GM21515 (cell line): ENCODE measurements around the gene SLBP.
"Not testable (repeated sequence)": the region's sequence is repeated elsewhere in the genome, so short reads cannot be mapped to it uniquely, and the experiment has no call there.

Experiments
- ATAC-seq: cut with Tn5 transposase; IDR thresholded peaks from one replicate; pipeline ENCODE4 v1.9.1; 2021; ENCODE audit not compliant: unreplicated experiment

The SLBP gene

GRCh38 chr4:1678244-1678643 is 33.9 kb downstream of the SLBP start:
- ATAC-seq = no peak

DNA sequence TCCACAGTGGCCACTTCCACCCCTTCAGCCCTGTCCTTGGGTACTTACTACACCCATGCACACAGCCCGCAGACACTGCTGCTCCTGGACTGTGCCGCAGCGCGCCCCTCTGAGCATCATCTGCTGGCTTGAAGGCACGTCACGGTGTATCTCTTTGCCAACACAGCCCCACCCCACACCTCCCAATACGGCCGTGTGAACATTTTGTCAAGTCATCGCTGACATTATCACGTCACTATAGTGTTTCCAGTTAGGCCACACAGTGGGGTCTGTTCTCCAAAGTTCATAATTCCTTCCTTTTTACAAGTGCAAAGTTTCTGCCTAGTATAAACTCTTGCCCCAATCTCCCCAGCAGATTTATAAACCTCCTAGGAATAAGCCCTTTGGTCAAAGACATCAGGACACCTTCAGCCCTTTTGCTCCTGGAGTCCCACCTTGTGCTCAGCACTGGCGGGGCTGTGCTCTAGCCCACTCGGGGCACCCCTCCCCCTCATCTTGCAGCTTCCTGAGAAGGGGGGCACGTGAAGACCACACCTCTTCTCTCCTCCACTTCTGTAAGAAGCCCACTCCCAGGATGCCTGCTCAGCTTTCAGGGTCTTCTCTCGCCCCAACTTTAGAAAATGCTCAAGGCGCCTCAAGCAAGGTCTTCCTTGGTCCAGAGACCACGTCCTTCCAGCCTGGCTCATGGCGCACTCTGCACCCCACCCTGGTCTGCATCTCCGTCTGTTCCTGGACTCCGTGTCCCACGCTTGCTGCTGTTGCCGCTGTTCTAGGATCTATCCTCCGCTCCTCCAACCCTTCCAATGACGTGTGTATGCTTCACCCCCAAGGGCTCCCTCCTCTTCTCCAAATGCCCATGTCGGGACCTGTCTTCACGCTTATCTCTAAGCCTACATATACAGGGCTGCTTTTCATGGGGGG is 35.3 kb downstream of the SLBP start:
- no peak for ATAC-seq

DNA sequence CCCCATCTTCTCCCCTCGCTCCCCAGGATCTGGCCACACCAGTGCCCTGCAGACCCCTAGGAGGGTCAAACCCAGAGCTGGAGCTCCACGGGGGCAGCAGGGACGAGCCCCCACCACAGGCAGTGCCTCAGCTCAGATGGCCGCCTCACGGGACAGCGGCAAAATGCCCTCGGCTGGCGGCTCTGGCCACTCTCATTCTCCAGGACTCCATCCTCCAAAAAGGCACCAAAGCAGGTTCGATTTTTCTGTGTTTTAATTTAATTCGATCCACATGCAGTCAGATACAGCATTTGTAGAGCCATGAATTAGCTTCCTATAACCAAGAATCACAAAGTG is 36.3 kb downstream of the SLBP start:
- ATAC-seq = no peak

DNA sequence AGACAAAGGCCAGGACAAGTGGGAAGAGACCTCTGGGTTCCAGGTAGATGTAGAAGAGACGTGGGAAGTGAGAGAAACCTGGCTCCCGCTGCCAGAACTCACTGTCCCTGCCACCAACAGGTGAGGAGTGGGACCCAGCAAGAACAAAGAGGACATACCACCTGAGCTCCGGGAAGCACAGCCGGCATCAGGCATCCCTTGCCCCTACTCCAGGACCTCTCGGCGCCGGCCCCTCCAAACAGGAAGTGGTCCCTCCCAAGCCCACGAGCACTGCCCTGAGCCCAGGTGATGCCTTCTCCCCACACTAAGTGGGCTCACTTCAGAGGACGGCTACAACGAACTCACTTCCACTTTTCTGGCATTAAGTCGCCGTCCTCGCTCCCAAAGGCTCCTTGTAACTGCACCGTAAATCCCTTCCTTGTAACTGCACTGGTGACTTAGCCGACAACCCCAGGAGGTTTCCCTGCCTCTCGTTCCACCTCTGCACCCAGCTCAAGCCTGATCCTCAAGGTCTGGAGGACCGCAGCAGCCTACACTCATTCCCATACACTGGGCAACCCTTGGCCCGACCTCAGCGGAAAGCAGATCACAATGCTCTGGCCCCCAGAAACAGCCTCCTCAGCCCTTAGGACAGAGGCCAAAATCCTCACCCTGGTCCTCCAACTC is 36.9 kb downstream of the SLBP start:
- ATAC-seq = no peak

DNA sequence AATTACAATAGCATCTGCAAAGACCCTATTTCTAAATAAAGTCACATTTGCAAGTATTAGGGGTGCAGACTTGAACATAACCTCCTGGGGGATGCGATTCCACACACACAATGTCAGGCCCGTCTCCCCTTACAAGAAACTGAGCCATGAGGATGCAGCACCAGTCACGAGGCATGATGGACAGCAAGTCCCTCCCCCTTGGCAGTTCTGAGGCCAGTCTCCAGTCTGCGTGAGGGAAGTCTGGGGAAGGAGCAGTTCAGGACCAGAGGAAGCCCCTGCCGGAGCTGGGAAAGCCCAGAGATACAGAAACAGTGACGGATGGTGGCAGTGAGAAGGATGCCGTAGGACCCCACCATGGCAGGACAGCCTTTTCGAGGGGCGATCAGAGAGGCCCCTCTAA is 37.4 kb downstream of the SLBP start:
- ATAC-seq = no peak

DNA sequence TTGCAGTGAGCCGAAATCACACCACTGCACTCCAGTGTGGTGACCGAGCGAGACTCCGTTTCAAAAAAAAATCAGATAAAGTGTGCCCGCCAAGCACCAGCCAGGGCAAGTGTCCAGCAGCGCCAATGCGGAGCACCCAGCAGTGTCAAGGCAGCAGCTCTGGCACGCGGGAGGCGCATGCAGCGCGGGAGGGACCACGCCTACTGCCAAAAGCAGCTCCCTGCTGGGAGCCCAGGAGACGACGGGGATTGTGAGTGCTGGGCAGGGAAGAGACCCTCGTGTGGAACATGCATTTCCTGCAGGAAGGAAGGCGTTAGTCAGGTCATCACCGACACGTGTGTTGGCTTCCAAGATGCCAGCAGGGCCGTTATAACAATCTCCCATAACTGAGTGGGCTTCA is 38.4 kb downstream of the SLBP start:
- ATAC-seq = no peak

DNA sequence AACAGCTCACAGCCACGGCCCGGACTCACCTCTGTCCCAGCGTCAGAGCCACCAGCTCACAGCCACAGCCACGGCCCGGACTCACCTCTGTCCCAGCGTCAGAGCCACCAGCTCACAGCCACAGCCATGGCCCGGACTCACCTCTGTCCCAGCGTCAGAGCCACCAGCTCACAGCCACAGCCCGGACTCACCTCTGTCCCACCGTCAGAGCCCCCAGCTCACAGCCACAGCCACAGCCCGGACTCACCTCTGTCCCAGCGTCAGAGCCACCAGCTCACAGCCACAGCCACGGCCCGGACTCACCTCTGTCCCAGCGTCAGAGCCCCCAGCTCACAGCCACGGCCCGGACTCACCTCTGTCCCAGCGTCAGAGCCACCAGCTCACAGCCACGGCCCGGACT is 41.1 kb downstream of the SLBP start:
- ATAC-seq = not testable (repeated sequence)

DNA sequence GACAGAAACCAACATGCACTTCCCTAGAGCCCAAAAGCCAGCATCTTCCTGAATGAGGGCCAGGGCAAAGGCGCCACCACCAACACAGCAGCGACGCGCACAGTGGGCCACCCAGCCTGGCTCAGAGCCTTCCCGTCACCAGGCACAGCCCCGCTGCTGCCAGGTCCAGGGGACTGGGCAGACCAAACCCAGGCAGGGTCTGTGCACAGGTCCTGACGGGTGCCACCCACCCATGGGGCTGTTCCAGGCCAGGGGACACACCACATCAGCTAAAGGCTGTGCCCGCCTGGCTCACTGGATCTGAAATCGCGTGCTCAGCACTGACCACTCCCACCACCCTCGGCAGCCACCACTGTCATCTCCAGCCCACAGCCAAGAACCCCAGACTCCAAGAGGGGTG is 41.8 kb downstream of the SLBP start:
- no peak for ATAC-seq

DNA sequence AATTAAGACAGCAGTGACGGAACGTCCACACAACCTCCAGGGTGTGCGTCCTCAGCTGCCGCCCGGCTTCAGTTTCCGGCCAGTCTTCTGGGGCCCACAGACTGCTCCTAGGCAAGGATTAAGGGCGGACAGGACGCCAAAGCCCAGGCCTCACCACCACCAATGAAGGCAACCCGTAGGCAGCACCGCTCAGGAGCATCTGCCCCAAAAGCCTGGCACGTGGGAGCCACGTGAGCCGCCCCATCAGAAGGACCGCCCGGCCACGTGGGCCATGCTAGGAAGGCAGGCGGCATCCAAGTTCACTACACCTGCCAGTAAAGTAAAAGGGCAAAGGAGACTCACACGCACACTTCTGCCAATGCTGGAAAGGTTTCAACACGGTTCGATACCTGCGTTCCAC is 42.3 kb downstream of the SLBP start:
- ATAC-seq = no peak

DNA sequence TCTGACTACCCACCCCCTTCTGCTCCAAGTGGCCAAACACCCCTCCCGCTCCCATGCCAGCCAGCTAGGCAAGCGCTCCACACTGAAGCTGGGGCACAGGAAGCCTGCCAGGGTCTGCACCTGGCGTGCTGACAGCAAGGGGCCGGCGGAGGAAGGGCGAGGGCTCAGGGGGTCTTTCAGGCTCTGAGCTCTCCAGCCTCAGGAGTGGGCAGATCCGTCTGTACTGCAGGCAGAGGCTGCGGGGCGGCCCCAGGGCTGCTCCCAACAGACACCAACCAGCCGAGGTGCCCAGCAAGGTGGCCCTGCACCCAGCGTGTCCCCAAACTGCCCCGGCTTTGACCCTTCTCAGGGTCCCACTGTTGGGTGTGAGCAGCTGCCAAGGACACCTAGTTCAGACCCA is 42.8 kb downstream of the SLBP start:
- ATAC-seq = no peak

- no peak for ATAC-seq
Observed at GRCh38 chr4:1668488-1668840, 43.7 kb downstream of the SLBP start.

GRCh38 chr4:1667273-1667672 is 44.8 kb downstream of the SLBP start:
- ATAC-seq = no peak

GRCh38 chr4:1666391-1666790 is 45.7 kb downstream of the SLBP start:
- ATAC-seq = no peak

- ATAC-seq = no peak
Observed at GRCh38 chr4:1664141-1664540, 48.0 kb downstream of the SLBP start.

- ATAC-seq = no peak
Observed at GRCh38 chr4:1663549-1663948, 48.6 kb downstream of the SLBP start.

DNA sequence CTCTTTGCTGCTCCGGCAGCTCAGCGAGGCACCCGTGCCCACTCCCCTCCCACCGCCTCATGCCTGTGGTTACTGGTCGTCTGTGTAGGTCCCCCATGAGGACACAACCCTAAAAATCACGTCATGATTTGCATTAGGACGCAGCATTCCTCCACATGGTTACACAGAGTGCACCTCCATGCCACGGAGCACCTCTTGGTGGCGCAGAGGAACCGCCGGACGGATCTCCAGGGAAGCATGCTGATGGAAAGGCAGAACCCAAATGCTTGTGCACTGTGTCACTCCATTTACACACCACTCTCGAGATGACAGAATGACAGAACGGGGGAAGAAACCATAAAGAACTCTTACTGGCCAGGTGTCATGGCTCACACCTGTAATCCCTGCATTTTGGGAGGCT is 50.4 kb downstream of the SLBP start:
- ATAC-seq = no peak

DNA sequence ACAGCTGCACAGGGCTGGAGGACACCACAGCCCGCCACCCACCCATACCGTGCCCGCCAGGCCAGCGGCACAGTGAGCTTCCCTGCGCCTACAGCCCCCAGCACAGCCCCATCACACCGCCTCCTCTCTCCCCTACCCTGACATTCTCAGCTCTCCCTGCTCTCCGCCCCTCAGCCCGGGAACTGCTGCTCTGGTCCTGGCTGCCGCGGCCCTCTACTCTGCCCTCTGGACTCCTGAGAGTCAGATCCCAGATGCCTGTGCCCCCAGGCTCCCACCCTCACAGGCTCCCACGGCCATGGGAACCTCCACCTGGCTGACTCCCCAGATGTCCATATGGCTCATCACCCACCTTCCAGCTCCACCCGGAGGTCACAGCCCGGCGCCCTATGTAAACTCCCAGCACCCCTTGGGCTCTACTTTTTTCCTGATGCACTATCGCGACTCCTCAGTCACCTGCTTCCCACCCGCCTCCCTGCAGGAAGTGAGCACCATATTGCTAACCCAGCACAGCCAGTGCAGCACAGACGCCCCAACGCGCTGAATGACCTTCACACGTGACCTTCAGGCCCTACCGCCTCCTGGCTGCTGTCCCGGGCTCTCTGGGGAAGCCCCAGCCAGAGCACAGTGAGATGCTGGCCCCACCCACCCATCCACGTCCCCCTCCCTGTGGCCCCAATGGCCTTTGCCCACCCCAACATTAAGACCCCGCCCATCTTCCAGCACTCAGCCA is 51.0 kb downstream of the SLBP start:
- ATAC-seq = no peak

DNA sequence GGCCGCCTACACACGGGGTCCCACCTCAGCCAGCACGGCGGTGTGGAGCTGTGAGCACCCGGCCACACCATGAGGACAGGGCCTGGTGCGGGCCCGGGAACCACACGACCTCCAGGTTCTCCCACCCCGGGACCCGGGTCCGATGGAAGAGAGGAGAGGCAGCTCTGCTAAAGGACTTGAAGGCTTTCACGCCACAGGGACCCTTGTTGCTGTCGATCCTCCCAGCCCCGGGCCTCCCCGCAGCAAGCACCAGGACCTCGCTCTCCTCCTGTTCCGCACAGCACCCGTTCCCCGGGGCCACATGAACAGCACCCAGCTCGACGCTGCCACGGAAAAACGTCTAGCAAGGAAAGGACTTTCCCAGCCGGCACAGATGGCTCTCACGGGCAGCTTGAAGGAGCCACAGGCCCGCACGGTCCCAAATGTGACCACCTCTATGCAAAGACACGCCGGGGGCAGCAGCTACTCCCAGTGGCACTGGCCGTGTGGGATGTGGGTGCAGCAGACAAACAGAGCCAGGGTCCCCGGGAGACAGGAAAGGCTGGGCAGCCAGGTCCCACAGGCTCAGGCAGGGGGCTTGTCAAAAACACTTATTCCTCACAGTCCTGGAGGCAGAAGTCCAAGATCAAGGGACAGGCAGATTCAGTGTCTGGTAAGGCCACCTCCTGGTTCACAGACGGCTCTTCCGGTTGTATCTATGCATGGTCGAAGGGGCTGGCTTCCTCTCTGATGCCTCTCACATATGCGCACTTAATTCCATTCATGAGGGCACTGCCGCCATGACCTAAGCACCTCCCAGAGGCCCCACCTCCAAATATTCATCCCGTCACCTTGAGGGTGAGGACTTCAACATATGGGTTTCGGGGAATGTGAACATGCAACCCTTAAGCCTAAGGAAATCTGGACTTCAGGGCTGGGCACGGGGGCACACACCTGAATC is 52.7 kb downstream of the SLBP start:
- ATAC-seq = no peak

DNA sequence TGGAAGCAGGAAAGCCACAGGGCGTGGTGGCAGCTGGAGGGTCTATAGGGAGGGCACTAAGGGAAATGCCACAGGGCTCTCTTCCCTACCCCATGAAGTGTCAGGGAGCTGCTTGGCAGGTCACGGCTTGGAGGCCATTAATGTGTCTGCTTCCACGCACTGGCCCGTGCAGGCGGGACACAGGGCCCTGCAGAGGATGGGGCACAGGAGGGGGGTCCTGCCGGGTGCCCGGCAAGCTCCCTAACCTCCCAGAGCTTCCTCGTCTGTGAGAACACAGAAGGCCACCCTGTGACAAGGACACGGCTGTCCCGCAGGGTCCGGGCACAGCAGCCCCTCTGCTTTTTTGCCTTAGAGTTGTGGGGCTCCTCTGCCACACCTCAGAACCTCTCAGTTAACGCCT is 53.5 kb downstream of the SLBP start:
- ATAC-seq = no peak

DNA sequence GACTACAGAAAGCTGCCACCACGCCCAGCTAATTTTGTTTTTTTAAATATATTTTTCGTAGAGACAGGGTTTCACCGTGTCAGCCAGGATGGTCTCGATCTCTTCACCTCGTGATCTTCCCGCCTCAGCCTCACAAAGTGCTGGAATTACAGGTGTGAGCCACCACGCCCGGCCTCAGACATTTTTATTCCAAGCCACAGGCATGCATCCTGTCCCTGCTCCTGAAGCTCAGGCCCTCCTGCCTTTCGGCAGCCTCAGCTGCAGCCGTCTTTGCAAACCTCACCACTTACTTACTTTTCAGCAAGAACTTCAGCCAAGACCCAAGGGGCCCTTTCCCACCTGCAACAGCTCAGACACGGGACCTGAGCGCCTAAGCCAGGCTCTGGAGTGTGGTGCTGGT is 54.0 kb downstream of the SLBP start:
- no peak for ATAC-seq

DNA sequence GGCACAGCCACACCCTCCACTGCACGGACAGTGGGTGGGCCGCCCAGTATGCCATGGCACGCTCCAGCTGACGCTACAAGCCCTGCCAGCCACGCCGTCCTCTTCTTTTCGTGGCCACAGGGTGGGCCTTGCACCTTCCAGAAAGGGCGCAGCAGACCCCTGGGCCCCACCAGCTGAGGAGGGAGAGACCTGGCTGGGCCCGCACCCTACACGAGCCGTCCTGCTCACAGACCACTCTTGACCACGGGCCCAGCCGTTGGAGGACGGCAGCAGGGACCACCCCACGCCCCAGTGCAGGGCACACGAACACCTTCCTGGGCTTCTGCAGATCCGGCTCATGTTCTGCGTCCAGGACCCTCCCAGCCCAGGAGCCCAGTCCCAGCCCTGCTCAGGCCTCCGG is 55.1 kb downstream of the SLBP start:
- ATAC-seq = no peak
